Endothelial cell of hepatic sinusoid (primary cell): ENCODE results near the gene ATP1B1.
"Not testable (repeated sequence)": the region's sequence is repeated elsewhere in the genome, so short reads cannot be mapped to it uniquely, and the experiment has no call there.

Experiments
- in situ Hi-C: cut with HindIII; loops from 2 replicates; pipeline ENCODE4 v1.10.0; 2017; ENCODE audit warnings: low sequenced_read_pairs

ATP1B1 gene

GRCh38 chr1:169138866-169139670, 32.6 kb downstream of the ATP1B1 start:
- in situ Hi-C loops, result no loop called here

- in situ Hi-C loops, result no loop called here
Measured at GRCh38 chr1:169141356-169141755, 34.9 kb downstream of the ATP1B1 start.

GRCh38 chr1:169142129-169142528, 35.6 kb downstream of the ATP1B1 start:
- in situ Hi-C loops, result no loop called here

GRCh38 chr1:169143346-169143745, 36.9 kb downstream of the ATP1B1 start:
- in situ Hi-C loops, result no loop called here

DNA sequence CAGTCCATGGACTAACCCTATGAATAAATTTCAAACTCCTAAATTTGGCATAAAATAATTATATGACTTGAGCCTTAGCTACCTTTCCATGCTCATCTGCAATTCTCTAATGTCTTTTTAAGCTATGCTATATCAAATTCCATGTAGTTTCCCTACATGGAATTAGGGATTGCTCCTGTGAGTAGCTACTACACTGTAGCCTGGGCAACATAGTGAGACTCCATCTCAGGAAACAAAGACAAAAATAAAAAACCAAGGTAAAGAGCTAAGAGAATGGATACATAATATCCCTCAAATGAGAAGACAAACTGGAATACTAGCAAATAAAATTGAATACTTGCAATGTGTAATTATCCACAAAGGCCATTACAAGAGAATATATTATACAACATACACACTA, 37.5 kb downstream of the ATP1B1 start:
- in situ Hi-C loops, result no loop called here

- in situ Hi-C loops, result no loop called here
Measured at GRCh38 chr1:169144941-169145626, 38.6 kb downstream of the ATP1B1 start.

DNA sequence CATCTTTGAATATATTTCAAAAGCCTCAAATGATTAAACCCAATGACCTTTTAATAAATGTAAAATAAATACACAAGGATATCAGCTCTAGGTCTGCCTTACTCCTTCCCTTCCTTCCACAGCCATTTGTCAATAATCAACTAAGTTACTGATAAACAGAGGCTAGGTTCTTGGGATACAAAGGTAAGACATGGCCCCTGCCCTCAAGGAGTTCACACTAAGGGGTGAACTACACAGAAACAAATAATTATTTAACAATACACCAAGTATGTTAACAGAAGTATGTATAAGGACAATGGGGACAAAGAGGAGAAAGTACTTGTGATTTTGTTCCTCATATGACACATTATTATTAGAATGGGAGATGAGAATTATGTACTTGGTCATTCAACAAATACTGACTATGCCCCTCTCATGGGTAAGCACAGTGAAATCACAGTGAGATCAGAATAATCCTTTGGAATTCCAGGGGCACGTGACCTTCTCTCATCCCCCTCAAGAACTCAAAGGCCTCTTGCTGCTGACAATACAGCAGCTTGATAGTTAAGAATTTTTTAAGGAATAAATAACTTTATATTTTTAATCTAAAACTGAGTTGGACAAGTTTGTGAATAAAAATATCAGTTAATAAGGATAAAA, 40.2 kb downstream of the ATP1B1 start:
- in situ Hi-C loops, result no loop called here

DNA sequence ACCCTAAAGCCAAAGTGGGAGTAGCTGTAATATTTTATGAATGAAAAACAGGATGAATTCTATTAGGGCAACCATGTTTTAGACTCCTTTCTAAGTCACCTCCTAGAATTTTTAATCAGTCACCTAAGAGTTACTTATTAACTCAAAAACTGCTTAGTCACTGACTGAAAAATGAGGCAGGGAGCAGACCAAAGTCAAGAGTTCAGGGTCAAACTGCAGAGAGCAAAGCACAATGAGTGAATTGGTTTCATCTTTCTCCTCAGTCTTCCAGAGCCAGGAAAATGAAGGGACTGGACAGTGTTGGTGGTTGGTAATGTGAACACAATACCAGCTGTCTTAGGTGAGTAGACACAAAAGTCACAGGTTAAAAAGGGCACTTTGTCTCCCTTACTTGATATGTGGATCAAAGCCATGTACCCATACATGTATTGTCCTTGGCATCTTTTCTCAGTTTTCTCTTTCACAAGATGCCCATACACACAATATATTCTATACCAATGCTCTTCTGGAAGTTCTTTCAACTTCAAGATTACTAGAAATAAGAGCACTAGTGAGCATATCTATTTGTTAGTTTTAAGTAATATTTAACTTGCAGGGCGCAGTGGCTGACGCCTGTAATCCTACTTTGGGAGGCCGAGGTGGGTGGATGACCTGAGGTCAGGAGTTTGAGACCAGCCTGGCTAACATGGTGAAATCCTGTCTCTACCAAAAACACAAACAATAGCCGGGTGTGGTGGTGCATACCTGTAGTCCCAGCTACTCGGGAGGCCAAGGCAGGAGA, 42.2 kb downstream of the ATP1B1 start:
- in situ Hi-C loops, result no loop called here

GRCh38 chr1:169149555-169150286, 43.2 kb downstream of the ATP1B1 start:
- in situ Hi-C loops, result no loop called here

DNA sequence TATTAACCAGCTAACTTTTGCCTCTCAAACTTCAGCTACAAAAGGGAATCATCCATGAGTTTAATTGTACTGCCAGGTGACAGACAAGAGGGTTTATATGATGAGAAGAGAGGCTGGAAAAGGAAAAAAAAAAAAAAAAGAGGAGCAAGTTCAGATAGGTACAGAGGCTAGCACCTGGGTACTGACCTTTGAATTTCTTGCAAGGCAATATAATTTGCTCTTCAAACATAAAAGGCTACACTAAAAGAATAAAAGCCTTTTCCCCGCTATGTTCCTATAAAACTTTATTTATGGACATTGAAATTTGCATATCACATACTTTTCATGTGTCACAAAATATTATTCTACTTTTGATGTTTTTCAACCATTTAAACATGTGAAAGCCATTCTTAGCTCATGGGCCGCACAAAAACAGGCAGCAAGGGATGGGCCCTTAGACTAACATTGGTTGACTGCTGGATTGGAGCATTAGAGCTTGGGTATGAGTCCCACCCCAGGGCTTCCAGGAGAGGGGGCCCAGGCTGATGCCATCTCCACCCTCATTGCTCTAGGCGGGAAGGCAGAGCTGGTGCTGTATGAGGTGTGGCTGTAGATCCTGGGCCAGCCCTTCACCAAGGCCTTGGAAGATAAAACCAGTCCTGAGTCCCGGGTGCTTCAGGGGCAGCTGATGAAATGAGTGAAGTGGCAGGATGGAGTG, 44.3 kb downstream of the ATP1B1 start:
- in situ Hi-C loops, result no loop called here

DNA sequence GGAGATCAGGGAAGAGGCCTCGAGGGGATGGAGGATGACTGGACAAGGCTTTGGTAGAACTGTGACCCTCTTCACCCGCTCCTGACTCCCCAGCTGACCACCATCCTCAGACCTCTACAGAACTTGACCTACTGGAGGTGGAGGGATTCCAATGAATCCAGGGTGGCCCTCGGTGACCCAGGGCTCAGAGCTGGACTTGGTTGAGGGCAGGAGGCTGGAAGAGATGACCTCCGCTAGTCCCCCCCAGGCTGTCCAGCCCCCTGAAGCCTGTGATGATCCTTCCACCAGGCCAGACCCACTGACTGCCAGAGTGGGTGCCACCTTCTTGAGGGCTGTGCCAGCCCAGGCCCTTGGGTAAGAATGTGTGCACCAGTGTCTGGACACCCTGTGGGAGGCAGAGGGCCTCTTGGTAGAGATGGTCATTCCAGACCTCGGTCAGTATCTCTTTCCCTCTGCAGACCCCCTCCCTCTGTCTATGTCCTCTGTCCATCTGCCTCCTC, 44.9 kb downstream of the ATP1B1 start:
- in situ Hi-C loops, result no loop called here

DNA sequence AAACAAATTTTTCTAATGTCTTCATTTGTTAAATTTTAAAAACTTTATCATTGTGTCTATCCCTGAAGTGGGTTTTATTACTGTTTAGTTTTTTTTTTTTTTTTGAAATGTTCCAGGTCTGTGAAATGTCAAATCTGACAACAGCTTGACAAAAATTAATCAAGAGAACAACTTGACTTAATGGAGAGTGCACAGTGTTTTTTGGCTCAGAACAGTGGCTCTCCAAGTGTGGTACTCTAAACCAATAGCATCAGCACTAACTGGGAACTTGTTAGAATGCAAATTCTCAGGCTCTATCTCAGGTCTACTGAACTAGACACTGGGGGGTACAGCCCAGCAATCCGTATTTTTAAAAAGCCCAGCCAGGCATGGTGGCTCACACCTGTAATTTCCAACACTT, 49.2 kb downstream of the ATP1B1 start:
- in situ Hi-C loops, result no loop called here

DNA sequence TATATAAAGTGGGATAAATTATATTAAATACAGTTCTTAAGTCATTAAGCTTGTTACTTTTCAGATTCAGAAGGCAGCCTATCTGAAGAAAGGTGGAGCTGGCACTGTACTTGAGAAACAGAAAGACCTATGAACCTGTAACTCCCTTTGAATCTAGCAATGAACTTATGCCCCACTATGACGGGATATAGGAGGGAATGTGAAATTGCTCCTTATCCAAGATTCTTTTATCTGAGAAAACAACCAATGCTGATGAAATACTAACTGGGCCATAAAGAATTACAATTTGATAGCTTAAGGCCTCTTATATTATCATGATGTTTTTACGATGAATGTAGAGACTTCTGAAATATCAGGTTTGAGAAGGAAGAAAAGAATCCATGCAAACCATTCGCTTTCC, 50.1 kb downstream of the ATP1B1 start:
- in situ Hi-C loops, result no loop called here

- in situ Hi-C loops, result no loop called here
Measured at GRCh38 chr1:169160845-169161495, 54.5 kb downstream of the ATP1B1 start.

DNA sequence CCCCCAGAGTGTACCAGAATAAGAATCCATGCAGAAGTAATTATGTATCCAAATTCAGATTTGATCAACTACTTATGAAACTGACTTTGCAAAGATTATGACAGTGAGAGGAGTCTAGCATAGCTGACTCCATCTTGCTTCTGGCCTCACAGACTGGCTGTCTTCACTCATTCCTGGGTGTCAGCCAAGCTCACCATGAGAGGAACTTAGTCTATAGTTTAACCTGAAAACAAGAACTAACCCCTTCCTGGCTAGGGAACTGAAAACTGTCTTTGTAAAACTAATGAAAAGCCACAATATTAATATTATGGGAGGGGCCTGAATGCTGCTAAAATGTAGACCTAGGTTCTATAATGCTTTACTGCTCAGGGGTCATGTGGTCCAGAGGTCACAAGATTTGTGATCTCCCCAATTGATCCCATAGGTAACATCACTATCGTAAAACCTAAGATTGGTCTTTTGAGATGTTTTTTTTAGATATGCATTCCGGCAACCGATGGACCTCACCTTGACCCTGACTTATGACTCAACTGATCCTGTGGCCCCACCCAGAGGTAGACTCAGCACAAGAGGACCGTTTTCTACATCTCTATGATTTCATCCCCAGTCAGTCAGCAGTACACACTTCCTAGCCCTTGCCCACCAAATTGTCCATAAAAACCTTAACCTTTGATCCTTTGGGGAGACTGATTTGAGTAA, 55.2 kb downstream of the ATP1B1 start:
- in situ Hi-C loops, result no loop called here

GRCh38 chr1:169163059-169163458, 56.6 kb downstream of the ATP1B1 start:
- in situ Hi-C loops, result no loop called here

GRCh38 chr1:169175461-169175860, 69.0 kb downstream of the ATP1B1 start:
- in situ Hi-C loops, result no loop called here

- in situ Hi-C loops, result not testable (repeated sequence)
Measured at GRCh38 chr1:169179431-169179830, 72.9 kb downstream of the ATP1B1 start.

DNA sequence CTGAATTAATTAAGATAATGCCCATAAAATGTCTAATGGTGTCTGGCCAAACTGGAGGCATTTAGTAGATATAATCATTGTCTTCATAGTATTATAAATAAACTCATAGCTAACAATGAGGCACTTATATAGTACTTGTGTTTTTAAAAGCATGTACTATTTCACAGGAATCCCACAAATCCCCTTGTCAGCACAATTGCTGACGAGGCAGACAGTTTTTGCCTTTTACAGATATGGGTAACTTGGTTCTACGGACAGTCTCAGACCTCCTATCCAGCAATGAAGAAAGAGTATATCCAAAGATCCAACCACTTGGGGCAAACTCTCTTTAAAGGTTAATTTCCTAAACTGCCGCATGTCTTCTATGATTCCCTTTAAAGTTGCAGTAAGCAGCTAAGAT, 73.7 kb downstream of the ATP1B1 start:
- in situ Hi-C loops, result no loop called here
